ENCODE data around the gene CDH15. TPM values are rescaled to one million over a fixed set of nuclear protein-coding genes. Genes with fewer than 3 reads are reported as not detected.
"Not testable (repeated sequence)": the region's sequence is repeated elsewhere in the genome, so short reads cannot be mapped to it uniquely, and the experiment has no call there.

The CDH15 gene
- polyA plus RNA-seq, 1 donor from 2014 or later: not detected

DNA sequence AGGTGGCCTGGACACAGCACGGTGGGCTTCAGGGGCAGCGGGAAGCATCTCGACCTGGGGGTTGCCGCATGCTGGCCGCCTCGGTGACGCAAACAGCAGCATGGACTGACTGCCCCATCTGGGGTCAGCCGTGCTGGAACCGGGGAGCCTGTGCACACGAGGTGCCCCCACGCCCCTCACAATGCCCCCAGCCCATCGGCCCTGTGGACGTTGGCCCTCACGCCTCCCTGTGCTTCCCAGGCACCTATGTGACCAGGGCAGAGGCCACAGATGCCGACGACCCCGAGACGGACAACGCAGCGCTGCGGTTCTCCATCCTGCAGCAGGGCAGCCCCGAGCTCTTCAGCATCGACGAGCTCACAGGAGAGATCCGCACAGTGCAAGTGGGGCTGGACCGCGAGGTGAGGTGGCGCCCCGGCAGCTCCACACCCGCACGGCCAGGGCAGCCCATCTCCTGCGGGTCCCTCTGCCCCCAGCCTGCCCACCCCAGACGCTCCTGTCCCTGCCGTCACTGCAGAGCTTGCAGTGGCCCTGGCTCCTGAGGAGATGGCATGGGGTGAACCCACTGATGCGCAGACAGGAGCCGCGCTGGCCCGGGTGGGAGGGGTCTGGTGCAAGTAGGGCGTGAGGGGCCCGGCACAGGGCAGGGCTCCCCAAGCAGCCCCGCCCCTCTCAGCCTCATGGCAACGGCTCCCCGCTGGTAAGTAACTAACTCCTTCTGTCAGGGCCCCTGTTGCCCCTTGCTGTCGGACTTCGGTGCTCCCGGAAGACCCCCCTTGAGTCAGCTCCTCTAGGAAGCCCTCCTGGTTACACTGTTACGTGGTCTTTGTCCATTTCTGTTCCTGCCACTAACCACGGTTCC, 13.6 kb downstream of the CDH15 start:
- H3K79me2 ChIP-seq (replicated peaks; ENCODE audit: insufficient read depth, low read length): no peaks in the 10 kb centered on the region
- H3F3A ChIP-seq (ENCODE audit: insufficient read depth, low read length, poor library complexity, severe bottlenecking): no peaks in the 10 kb centered on the region
- peaks cover 1% of the 10 kb centered on the region for H3K27me3 ChIP-seq (ENCODE audit: insufficient read depth, low read depth, low read length)
- H2AFZ ChIP-seq (ENCODE audit: low read depth, low read length): no peak overlapping the region
- no peak overlapping the region for H3K4me3 ChIP-seq (ENCODE audit: low read length)
- no peaks in the 10 kb centered on the region for H4K20me1 ChIP-seq (ENCODE audit: insufficient read depth)
- H3K9me2 ChIP-seq (ENCODE audit: insufficient read depth, low read length): no peaks in the 10 kb centered on the region
- no peak overlapping the region for H3K9ac ChIP-seq (ENCODE audit: low read length)
- no peak overlapping the region for H3K4me2 ChIP-seq (ENCODE audit: low read length)
- no peaks in the 10 kb centered on the region for H3K36me3 ChIP-seq (ENCODE audit: insufficient read depth, low read length)
- TF ChIP-seq, protein P1, sequence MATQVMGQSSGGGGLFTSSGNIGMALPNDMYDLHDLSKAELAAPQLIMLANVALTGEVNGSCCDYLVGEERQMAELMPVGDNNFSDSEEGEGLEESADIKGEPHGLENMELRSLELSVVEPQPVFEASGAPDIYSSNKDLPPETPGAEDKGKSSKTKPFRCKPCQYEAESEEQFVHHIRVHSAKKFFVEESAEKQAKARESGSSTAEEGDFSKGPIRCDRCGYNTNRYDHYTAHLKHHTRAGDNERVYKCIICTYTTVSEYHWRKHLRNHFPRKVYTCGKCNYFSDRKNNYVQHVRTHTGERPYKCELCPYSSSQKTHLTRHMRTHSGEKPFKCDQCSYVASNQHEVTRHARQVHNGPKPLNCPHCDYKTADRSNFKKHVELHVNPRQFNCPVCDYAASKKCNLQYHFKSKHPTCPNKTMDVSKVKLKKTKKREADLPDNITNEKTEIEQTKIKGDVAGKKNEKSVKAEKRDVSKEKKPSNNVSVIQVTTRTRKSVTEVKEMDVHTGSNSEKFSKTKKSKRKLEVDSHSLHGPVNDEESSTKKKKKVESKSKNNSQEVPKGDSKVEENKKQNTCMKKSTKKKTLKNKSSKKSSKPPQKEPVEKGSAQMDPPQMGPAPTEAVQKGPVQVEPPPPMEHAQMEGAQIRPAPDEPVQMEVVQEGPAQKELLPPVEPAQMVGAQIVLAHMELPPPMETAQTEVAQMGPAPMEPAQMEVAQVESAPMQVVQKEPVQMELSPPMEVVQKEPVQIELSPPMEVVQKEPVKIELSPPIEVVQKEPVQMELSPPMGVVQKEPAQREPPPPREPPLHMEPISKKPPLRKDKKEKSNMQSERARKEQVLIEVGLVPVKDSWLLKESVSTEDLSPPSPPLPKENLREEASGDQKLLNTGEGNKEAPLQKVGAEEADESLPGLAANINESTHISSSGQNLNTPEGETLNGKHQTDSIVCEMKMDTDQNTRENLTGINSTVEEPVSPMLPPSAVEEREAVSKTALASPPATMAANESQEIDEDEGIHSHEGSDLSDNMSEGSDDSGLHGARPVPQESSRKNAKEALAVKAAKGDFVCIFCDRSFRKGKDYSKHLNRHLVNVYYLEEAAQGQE (IDR thresholded peaks at IDR 0.05; ENCODE audit: borderline replicate concordance): no peak
- TF ChIP-seq SMC3 (conservative IDR thresholded peaks at IDR 0.05; ENCODE audit: poor library complexity) (no peak), TAF1 (IDR thresholded peaks at IDR 0.05; ENCODE audit: low read depth) (no peak), RAD21 (conservative IDR thresholded peaks at IDR 0.05) (no peak), MXI1 (conservative IDR thresholded peaks at IDR 0.05; ENCODE audit: poor library complexity, severe bottlenecking) (no peak), EZH2 (IDR thresholded peaks at IDR 0.05; ENCODE audit: borderline replicate concordance, insufficient read depth, low read length, poor library complexity, severe bottlenecking) (no peak), POLR2AphosphoS5 (IDR thresholded peaks at IDR 0.05) (no peak), EP300 (conservative IDR thresholded peaks at IDR 0.05; ENCODE audit: poor library complexity, severe bottlenecking) (no peak)
- TF ChIP-seq, protein P2, sequence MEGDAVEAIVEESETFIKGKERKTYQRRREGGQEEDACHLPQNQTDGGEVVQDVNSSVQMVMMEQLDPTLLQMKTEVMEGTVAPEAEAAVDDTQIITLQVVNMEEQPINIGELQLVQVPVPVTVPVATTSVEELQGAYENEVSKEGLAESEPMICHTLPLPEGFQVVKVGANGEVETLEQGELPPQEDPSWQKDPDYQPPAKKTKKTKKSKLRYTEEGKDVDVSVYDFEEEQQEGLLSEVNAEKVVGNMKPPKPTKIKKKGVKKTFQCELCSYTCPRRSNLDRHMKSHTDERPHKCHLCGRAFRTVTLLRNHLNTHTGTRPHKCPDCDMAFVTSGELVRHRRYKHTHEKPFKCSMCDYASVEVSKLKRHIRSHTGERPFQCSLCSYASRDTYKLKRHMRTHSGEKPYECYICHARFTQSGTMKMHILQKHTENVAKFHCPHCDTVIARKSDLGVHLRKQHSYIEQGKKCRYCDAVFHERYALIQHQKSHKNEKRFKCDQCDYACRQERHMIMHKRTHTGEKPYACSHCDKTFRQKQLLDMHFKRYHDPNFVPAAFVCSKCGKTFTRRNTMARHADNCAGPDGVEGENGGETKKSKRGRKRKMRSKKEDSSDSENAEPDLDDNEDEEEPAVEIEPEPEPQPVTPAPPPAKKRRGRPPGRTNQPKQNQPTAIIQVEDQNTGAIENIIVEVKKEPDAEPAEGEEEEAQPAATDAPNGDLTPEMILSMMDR (IDR thresholded peaks at IDR 0.05; ENCODE audit: poor library complexity, severe bottlenecking): no peak
- no peak overlapping the region for H3K27ac ChIP-seq (ENCODE audit: low read length)
- H3K9me3 ChIP-seq (ENCODE audit: low read length): no peaks in the 10 kb centered on the region

DNA sequence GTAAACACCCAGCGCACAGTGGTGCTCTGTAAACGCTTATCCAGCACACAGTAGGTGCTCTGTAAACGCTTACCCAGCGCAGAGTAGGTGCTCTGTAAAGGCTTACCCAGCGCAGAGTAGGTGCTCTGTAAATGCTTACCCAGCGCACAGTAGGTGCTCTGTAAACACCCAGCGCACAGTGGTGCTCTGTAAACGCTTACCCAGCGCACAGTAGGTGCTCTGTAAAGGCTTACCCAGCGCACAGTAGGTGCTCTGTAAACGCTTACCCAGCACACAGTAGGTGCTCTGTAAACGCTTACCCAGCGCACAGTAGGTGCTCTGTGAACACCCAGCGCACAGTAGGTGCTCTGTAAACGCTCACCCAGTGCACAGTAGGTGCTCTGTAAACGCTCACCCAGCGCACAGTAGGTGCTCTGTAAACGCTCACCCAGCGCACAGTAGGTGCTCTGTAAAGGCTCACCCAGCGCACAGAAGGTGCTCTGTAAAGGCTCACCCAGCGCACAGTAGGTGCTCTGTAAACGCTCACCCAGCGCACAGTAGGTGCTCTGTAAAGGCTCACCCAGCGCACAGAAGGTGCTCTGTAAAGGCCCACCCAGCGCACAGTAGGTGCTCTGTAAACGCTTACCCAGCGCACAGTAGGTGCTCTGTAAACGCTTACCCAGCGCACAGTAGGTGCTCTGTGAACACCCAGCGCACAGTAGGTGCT, 14.5 kb downstream of the CDH15 start:
- H3K79me2 ChIP-seq (replicated peaks; ENCODE audit: insufficient read depth, low read length); H2AFZ ChIP-seq (ENCODE audit: low read depth, low read length); H3K4me2 ChIP-seq (ENCODE audit: low read length); H3K36me3 ChIP-seq (ENCODE audit: insufficient read depth, low read length); H3K27me3 ChIP-seq (ENCODE audit: insufficient read depth, low read depth, low read length); H3K4me3 ChIP-seq (ENCODE audit: low read length); H3K27ac ChIP-seq (ENCODE audit: low read length); H4K20me1 ChIP-seq (ENCODE audit: insufficient read depth); H3K9me3 ChIP-seq (ENCODE audit: low read length); H3F3A ChIP-seq (ENCODE audit: insufficient read depth, low read length, poor library complexity, severe bottlenecking); H3K9ac ChIP-seq (ENCODE audit: low read length); H3K9me2 ChIP-seq (ENCODE audit: insufficient read depth, low read length): not testable (repeated sequence)

DNA sequence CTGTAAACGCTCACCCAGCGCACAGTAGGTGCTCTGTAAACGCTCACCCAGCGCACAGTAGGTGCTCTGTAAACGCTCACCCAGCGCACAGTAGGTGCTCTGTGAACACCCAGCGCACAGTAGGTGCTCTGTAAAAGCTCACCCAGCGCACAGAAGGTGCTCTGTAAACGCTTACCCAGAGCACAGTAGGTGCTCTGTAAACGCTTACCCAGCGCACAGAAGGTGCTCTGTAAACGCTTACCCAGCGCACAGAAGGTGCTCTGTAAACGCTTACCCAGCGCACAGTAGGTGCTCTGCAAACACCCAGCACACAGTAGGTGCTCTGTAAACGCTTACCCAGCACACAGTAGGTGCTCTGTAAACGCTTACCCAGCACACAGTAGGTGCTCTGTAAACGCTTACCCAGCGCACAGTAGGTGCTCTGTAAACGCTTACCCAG, 15.1 kb downstream of the CDH15 start:
- not testable (repeated sequence) for H3K4me3 ChIP-seq (ENCODE audit: low read length); H3K9me3 ChIP-seq (ENCODE audit: low read length); H3F3A ChIP-seq (ENCODE audit: insufficient read depth, low read length, poor library complexity, severe bottlenecking); H3K9ac ChIP-seq (ENCODE audit: low read length); H3K36me3 ChIP-seq (ENCODE audit: insufficient read depth, low read length); H4K20me1 ChIP-seq (ENCODE audit: insufficient read depth); H3K4me2 ChIP-seq (ENCODE audit: low read length); H2AFZ ChIP-seq (ENCODE audit: low read depth, low read length); H3K27ac ChIP-seq (ENCODE audit: low read length); H3K9me2 ChIP-seq (ENCODE audit: insufficient read depth, low read length); H3K79me2 ChIP-seq (replicated peaks; ENCODE audit: insufficient read depth, low read length)
- H3K27me3 ChIP-seq (ENCODE audit: insufficient read depth, low read depth, low read length): peaks cover 15% of the 10 kb centered on the region

Measured in neural cell (in vitro differentiated cells).